PC-3 (cell line): Measurements from ENCODE around the gene UBQLN1. TPM values are rescaled to one million over a fixed set of nuclear protein-coding genes. Genes with fewer than 3 reads are reported as not detected.
A peak's percentile ranks its signal among the peaks of the same experiment; 100 is the strongest.

Experiments
- ATAC-seq: fragments of 200-7000 bp; cut with Tn5 transposase; 2 replicates; pipeline ENCODE4 v1.9.1; 2020; ENCODE audit warnings: mild to moderate bottlenecking, moderate library complexity
- BruUV-seq: library from RNA; stranded (reverse); fragments of 400-500 nt; replicated peaks from 2 replicates; lab custom pipeline; 2021; lab: Mats Ljungman, UMichigan
- CTCF ChIA-PET: fragments of 300-600 bp; sonication (Branson Sonifier 250); formaldehyde crosslinking; loops from one replicate; lab custom pipeline; 2022; ENCODE audit warnings: antibody characterized with exemption; lab: Charles Lee
- POLR2A ChIA-PET: fragments of 300-600 bp; sonication (Branson Sonifier 250); formaldehyde crosslinking; loops from one replicate; lab custom pipeline; 2022; ENCODE audit warnings: antibody characterized with exemption; ENCODE audit not compliant: unreplicated experiment; lab: Charles Lee
- DNase-seq: peaks from one replicate; pipeline ENCODE4 v3.0.0-alpha.2; 2015
- H2AFZ ChIP-seq: fragments of 300-600 bp; sonication (generic); 2 replicates; pipeline ENCODE4 v1.6.0; 2016; ENCODE audit warnings: antibody characterized with exemption, low read length
- H3F3A ChIP-seq: fragments of 300-600 bp; sonication (generic); one replicate; pipeline ENCODE4 v1.6.0; 2017; ENCODE audit warnings: antibody characterized with exemption, low read length, control low read depth, mild to moderate bottlenecking; ENCODE audit not compliant: unreplicated experiment
- H3K27ac ChIP-seq: fragments of 300-600 bp; sonication (generic); 2 replicates; pipeline ENCODE4 v1.5.1; 2016; ENCODE audit warnings: mild to moderate bottlenecking, low read length
- H3K27me3 ChIP-seq: fragments of 300-600 bp; sonication (generic); 2 replicates; pipeline ENCODE4 v1.6.1; 2016; ENCODE audit warnings: low read length, mixed read lengths
- H3K36me3 ChIP-seq: fragments of 300-600 bp; sonication (generic); 2 replicates; pipeline ENCODE4 v1.6.1; 2016; ENCODE audit warnings: low read depth, mixed run types, low read length, mixed read lengths
- H3K4me1 ChIP-seq: fragments of 300-600 bp; sonication (generic); 2 replicates; pipeline ENCODE4 v1.5.1; 2016; ENCODE audit warnings: low read length; ENCODE audit not compliant: insufficient read depth
- H3K4me2 ChIP-seq: fragments of 300-600 bp; sonication (generic); 2 replicates; pipeline ENCODE4 v1.6.0; 2016; ENCODE audit warnings: low read length
- H3K4me3 ChIP-seq: fragments of 300-600 bp; sonication (generic); 2 replicates; pipeline ENCODE4 v1.5.1; 2016; ENCODE audit warnings: mild to moderate bottlenecking, low read length, mixed read lengths
- H3K79me2 ChIP-seq: fragments of 300-600 bp; sonication (generic); 2 replicates; pipeline ENCODE4 v1.6.1; 2017; ENCODE audit warnings: low read length, mixed read lengths
- H3K9ac ChIP-seq: fragments of 300-600 bp; sonication (generic); 2 replicates; pipeline ENCODE4 v1.6.0; 2016; ENCODE audit warnings: mild to moderate bottlenecking, low read length
- H3K9me2 ChIP-seq: fragments of 300-600 bp; sonication (generic); replicated peaks from 2 replicates; pipeline ENCODE4 v1.6.1; 2016; ENCODE audit warnings: mixed run types, low read length, mixed read lengths
- H3K9me3 ChIP-seq: fragments of 300-600 bp; sonication (generic); 2 replicates; pipeline ENCODE4 v1.6.1; 2016; ENCODE audit warnings: low read length, mixed read lengths
- H4K20me1 ChIP-seq: fragments of 300-600 bp; sonication (generic); 2 replicates; pipeline ENCODE4 v1.6.1; 2016; ENCODE audit warnings: low read length, mixed read lengths
- EZH2 ChIP-seq: fragments of 300-600 bp; sonication (generic); IDR thresholded peaks from one replicate; pipeline ENCODE4 v1.6.1; 2017; ENCODE audit warnings: antibody characterized with exemption, mild to moderate bottlenecking, low read length; ENCODE audit not compliant: unreplicated experiment
- EZH2phosphoT487 ChIP-seq: fragments of 300-600 bp; sonication (generic); IDR thresholded peaks from 2 replicates; pipeline ENCODE4 v1.6.1; 2018; ENCODE audit warnings: mild to moderate bottlenecking, antibody characterized with exemption, low read length, borderline replicate concordance
- intact Hi-C: fragments of 100-400 bp; cut with micrococcal nuclease; formaldehyde crosslinking; loops from 2 replicates; pipeline ENCODE4 v1.9.0; 2023
- total RNA-seq: library from RNA; depleted of rRNA; stranded (reverse); fragments of >200 nt; gene quantifications from 2 replicates; pipeline ENCODE4 v1.2.3, GENCODE V29; 2014
- TF ChIP-seq, protein P1 (sequence below): fragments of 300-600 bp; sonication (generic); conservative IDR thresholded peaks from 2 replicates; pipeline ENCODE4 v1.5.1; 2017; ENCODE audit warnings: antibody characterized with exemption, low read depth, mild to moderate bottlenecking, low read length

Gene UBQLN1
- total RNA-seq, 1 experiment from 2014 or later, result 105 TPM

DNA sequence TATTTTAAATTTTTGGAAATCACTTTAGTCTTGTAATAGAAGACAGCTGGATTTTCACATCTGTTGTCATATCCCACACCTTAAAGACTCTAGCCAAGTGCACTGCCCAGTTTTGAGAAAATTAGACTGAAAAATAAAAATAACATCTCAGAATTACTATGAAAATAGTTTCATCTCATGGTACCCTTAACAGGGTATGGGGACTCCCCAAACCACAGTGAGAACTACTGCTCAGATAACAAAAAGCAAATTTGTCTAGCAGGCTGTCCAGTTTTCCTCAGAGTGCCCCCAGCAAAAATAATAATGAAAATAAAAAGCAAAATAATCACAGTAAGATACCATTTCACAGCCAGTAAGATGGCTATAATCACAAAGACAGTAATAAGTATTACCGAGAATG lies 6.5 kb downstream of the UBQLN1 start:
- Histone ChIP-seq H3K9ac (no peak overlapping the region), H3K4me1 (peaks cover 13% of the 10 kb centered on the region), H3K27ac (no peak overlapping the region), H3K4me2 (0 out of 2 replicates have a peak overlapping the region, but pooled peaks have one; percentile 14), H2AFZ (no peak overlapping the region), H3K9me2 (no peaks in the 10 kb centered on the region), H3K36me3 (no peaks in the 10 kb centered on the region), H3F3A (no peaks in the 10 kb centered on the region), H3K79me2 (peaks cover 100% of the 10 kb centered on the region), H3K27me3 (no peaks in the 10 kb centered on the region), H4K20me1 (peaks cover 89% of the 10 kb centered on the region), H3K4me3 (no peak overlapping the region), H3K9me3 (no peaks in the 10 kb centered on the region)
- TF ChIP-seq EZH2phosphoT487, result no peak
- TF ChIP-seq, protein P1, sequence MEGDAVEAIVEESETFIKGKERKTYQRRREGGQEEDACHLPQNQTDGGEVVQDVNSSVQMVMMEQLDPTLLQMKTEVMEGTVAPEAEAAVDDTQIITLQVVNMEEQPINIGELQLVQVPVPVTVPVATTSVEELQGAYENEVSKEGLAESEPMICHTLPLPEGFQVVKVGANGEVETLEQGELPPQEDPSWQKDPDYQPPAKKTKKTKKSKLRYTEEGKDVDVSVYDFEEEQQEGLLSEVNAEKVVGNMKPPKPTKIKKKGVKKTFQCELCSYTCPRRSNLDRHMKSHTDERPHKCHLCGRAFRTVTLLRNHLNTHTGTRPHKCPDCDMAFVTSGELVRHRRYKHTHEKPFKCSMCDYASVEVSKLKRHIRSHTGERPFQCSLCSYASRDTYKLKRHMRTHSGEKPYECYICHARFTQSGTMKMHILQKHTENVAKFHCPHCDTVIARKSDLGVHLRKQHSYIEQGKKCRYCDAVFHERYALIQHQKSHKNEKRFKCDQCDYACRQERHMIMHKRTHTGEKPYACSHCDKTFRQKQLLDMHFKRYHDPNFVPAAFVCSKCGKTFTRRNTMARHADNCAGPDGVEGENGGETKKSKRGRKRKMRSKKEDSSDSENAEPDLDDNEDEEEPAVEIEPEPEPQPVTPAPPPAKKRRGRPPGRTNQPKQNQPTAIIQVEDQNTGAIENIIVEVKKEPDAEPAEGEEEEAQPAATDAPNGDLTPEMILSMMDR, result no peak
- no peak for TF ChIP-seq EZH2
- DNase-seq (no peak), ATAC-seq (no peak)
- intact Hi-C loops, result loop anchor here (10.0 kb wide), 1 partner anchor 284 kb away; the partner anchor contains the start of genes HNRNPK and RMI1
- ChIA-PET CTCF (no interaction called here), POLR2A (no interaction called here)
- BruUV-seq, result no TSS peak

DNA sequence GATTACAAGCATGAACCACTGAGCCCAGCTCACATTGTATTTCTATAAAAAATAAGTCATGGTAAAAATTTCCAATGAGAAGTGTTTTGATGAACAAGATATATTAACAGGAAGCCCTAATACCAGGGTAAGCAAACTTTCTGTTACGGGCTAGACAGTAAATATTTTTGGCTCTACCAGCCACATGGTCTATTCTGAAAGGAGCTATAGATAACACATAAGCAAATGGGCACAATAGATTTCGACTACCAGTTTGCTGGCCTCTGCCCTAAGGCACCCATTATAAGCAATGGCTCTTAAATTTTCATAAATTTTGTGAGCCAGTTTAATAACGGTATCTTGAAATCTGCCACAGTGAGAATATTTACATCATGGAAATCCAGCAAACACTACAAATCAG lies 8.1 kb downstream of the UBQLN1 start:
- H3K79me2 ChIP-seq, result peaks cover 100% of the 10 kb centered on the region
- no peak overlapping the region for H3K4me3 ChIP-seq
- ATAC-seq (no peak), DNase-seq (no peak)
- ChIA-PET CTCF (no interaction called here), POLR2A (no interaction called here)
- H4K20me1 ChIP-seq, result peaks cover 85% of the 10 kb centered on the region
- intact Hi-C loops, result loop anchor here (10.0 kb wide), 1 partner anchor 285 kb away; the partner anchor contains the start of genes HNRNPK and RMI1
- no peak overlapping the region for H3K27ac ChIP-seq
- TF ChIP-seq, protein P1, result no peak
- TF ChIP-seq EZH2, result no peak
- no peak for TF ChIP-seq EZH2phosphoT487
- no peak overlapping the region for H3K9ac ChIP-seq
- no peak overlapping the region for H2AFZ ChIP-seq
- no peaks in the 10 kb centered on the region for H3K36me3 ChIP-seq
- no peaks in the 10 kb centered on the region for H3K9me3 ChIP-seq
- H3K4me2 ChIP-seq, result no peak overlapping the region
- H3K9me2 ChIP-seq, result no peaks in the 10 kb centered on the region
- H3F3A ChIP-seq, result no peaks in the 10 kb centered on the region
- no TSS peak for BruUV-seq
- peaks cover 12% of the 10 kb centered on the region for H3K4me1 ChIP-seq
- no peaks in the 10 kb centered on the region for H3K27me3 ChIP-seq

DNA sequence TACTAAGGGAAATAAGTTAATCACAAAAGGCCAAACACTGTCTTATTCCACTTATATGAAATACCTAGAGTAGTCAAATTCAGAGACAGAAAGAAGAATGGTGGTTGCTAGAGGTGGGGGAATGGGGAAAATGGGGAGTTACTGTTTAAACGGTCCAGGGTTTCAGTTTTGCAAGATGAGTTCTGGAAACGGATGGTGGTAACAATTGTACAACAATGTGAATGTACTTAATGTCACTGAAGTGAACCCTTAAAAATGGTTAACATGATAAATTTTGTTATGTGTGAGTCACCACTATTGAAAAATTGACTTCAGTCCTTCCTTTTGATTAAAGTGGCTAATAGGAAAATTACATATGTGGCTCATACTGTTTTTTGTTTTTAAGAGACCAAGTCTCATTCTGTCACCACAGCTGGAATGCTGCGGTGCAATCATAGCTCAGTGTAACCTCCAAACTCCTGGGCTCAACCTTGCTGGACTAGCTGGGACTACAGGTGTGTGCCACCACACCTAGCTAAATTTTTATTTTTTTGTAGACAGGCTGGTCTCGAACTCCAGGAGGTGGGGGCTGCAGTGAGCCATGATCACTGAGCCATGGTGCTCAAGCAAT lies 8.7 kb downstream of the UBQLN1 start:
- Histone ChIP-seq H3K4me3 (no peak overlapping the region), H3F3A (no peaks in the 10 kb centered on the region), H4K20me1 (peaks cover 85% of the 10 kb centered on the region), H3K4me2 (no peak overlapping the region), H3K9ac (no peak overlapping the region), H3K27me3 (no peaks in the 10 kb centered on the region), H2AFZ (no peak overlapping the region), H3K9me2 (no peaks in the 10 kb centered on the region), H3K9me3 (no peaks in the 10 kb centered on the region), H3K27ac (no peak overlapping the region), H3K36me3 (no peaks in the 10 kb centered on the region), H3K79me2 (peaks cover 100% of the 10 kb centered on the region), H3K4me1 (peaks cover 7% of the 10 kb centered on the region; the same call in 1 of the 2 replicates)
- no peak for DNase-seq
- BruUV-seq, result no TSS peak
- intact Hi-C loops, result no loop called here
- ATAC-seq, result no peak
- CTCF ChIA-PET, result no interaction called here
- POLR2A ChIA-PET, result no interaction called here
- TF ChIP-seq EZH2, result no peak
- TF ChIP-seq, protein P1, result no peak
- TF ChIP-seq EZH2phosphoT487, result no peak
